ENCODE results near the gene AFAP1L1. TPM values are rescaled to one million over a fixed set of nuclear protein-coding genes. Genes with fewer than 3 reads are reported as not detected.

AFAP1L1 gene
- total and polyA plus RNA-seq, 2 of the 13 experiments (the other 11 are each of a cell fraction or from before 2014, with no cell fraction given): 0.38 to 1.0 TPM

DNA sequence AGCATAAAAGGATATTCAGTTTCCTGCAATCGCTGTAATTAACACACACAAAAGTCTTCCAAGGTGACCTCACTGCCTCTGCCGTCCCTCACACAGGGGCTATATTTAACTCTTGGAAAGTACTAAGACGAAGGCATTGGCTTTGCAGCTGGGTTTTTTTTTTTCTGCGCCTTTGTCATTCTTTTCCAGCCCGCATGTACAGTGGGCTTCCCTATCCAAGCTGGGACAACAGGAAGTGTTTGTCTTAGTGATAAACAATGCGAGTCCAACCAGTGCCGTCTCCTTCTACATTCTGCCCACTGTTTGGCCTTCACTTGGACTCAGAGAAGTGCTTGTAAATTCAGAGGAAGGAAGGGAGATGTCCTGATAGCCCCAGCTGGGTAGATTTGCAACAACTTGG lies 17.6 kb downstream of the AFAP1L1 start:
- TF ChIP-seq ZSCAN29 (CRISPR knock-in tag; conservative IDR thresholded peaks at IDR 0.05): no peak
- no peak for TF ChIP-seq TMF1 (CRISPR knock-in tag; IDR thresholded peaks at IDR 0.05; ENCODE audit: low read depth)
- no peak for TF ChIP-seq MAFF (IDR thresholded peaks at IDR 0.05; ENCODE audit: low read depth, low read length)
- TF ChIP-seq ZNF530 (CRISPR knock-in tag; IDR thresholded peaks at IDR 0.05; ENCODE audit: low read depth): no peak
- TF ChIP-seq, protein P1, sequence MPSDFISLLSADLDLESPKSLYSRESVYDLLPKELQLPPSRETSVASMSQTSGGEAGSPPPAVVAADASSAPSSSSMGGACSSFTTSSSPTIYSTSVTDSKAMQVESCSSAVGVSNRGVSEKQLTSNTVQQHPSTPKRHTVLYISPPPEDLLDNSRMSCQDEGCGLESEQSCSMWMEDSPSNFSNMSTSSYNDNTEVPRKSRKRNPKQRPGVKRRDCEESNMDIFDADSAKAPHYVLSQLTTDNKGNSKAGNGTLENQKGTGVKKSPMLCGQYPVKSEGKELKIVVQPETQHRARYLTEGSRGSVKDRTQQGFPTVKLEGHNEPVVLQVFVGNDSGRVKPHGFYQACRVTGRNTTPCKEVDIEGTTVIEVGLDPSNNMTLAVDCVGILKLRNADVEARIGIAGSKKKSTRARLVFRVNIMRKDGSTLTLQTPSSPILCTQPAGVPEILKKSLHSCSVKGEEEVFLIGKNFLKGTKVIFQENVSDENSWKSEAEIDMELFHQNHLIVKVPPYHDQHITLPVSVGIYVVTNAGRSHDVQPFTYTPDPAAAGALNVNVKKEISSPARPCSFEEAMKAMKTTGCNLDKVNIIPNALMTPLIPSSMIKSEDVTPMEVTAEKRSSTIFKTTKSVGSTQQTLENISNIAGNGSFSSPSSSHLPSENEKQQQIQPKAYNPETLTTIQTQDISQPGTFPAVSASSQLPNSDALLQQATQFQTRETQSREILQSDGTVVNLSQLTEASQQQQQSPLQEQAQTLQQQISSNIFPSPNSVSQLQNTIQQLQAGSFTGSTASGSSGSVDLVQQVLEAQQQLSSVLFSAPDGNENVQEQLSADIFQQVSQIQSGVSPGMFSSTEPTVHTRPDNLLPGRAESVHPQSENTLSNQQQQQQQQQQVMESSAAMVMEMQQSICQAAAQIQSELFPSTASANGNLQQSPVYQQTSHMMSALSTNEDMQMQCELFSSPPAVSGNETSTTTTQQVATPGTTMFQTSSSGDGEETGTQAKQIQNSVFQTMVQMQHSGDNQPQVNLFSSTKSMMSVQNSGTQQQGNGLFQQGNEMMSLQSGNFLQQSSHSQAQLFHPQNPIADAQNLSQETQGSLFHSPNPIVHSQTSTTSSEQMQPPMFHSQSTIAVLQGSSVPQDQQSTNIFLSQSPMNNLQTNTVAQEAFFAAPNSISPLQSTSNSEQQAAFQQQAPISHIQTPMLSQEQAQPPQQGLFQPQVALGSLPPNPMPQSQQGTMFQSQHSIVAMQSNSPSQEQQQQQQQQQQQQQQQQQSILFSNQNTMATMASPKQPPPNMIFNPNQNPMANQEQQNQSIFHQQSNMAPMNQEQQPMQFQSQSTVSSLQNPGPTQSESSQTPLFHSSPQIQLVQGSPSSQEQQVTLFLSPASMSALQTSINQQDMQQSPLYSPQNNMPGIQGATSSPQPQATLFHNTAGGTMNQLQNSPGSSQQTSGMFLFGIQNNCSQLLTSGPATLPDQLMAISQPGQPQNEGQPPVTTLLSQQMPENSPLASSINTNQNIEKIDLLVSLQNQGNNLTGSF (CRISPR knock-in tag; IDR thresholded peaks at IDR 0.05): no peak
- TF ChIP-seq ZNF354B (CRISPR knock-in tag; IDR thresholded peaks at IDR 0.05): no peak
- no peak for TF ChIP-seq ZNF138 (CRISPR knock-in tag; IDR thresholded peaks at IDR 0.05; ENCODE audit: low read depth)
- TF ChIP-seq CEBPB (IDR thresholded peaks at IDR 0.05; ENCODE audit: borderline replicate concordance, low read depth, low read length): no peak
- TF ChIP-seq ZNF20 (CRISPR knock-in tag; IDR thresholded peaks at IDR 0.05): no peak
- TF ChIP-seq, protein P2, sequence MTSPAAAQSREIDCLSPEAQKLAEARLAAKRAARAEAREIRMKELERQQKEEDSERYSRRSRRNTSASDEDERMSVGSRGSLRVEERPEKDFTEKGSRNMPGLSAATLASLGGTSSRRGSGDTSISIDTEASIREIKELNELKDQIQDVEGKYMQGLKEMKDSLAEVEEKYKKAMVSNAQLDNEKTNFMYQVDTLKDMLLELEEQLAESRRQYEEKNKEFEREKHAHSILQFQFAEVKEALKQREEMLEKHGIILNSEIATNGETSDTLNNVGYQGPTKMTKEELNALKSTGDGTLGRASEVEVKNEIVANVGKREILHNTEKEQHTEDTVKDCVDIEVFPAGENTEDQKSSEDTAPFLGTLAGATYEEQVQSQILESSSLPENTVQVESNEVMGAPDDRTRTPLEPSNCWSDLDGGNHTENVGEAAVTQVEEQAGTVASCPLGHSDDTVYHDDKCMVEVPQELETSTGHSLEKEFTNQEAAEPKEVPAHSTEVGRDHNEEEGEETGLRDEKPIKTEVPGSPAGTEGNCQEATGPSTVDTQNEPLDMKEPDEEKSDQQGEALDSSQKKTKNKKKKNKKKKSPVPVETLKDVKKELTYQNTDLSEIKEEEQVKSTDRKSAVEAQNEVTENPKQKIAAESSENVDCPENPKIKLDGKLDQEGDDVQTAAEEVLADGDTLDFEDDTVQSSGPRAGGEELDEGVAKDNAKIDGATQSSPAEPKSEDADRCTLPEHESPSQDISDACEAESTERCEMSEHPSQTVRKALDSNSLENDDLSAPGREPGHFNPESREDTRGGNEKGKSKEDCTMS (CRISPR knock-in tag; conservative IDR thresholded peaks at IDR 0.05): no peak
- no peak for TF ChIP-seq TBP (CRISPR knock-in tag; IDR thresholded peaks at IDR 0.05)
- TF ChIP-seq RCOR2 (CRISPR knock-in tag; IDR thresholded peaks at IDR 0.05): no peak
- no peak for TF ChIP-seq ZNF768 (CRISPR knock-in tag; IDR thresholded peaks at IDR 0.05)
- intact Hi-C loops (cut with micrococcal nuclease; ENCODE audit: unreplicated experiment) (no loop called here), in situ Hi-C loops (cut with HindIII; ENCODE audit: extremely low pct_ligation_motif_present, low pct_unique_long_range_greater_than_20kb) (no loop called here)
- no peak overlapping the region for H3K4me3 ChIP-seq (replicated peaks in 1 of 3; ENCODE audit: insufficient read depth in 1 of 3, low read depth in 2 of 3, low read length in 3 of 3)
- no peaks in the 10 kb centered on the region for H3K79me2 ChIP-seq (ENCODE audit: insufficient read depth, low read length)
- POLR2A ChIA-PET: no interaction called here
- 68% methylated on average over 7 of the region's 7 CpGs for WGBS (ENCODE audit: low lambda C conversion rate)
- H3K27me3 ChIP-seq (ENCODE audit: control insufficient read depth in 1 of 2, insufficient read depth in 2 of 2, low read length in 2 of 2): no peaks in the 10 kb centered on the region
- ATAC-seq (no peak), DNase-seq (ENCODE audit: low spot score) (no peak), FAIRE-seq (no peak)
- H3K36me3 ChIP-seq (replicated peaks in 1 of 2; ENCODE audit: control insufficient read depth in 1 of 2, insufficient read depth in 2 of 2, low read length in 2 of 2): no peaks in the 10 kb centered on the region
- H4K20me1 ChIP-seq (ENCODE audit: insufficient read depth, low read length): no peaks in the 10 kb centered on the region
- no peak overlapping the region for H3K9ac ChIP-seq (ENCODE audit: insufficient read depth, low read depth, low read length)
- no peak overlapping the region for H3K4me2 ChIP-seq (ENCODE audit: low read depth, low read length)
- CTCF ChIA-PET (ENCODE audit: low intra/inter-chr PET ratio, low total read pairs): no interaction called here
- no TSS peak for BruUV-seq (replicated peaks)
- H2AFZ ChIP-seq (ENCODE audit: low read length): no peak overlapping the region
- no peaks in the 10 kb centered on the region for H3K9me3 ChIP-seq (ENCODE audit: low read length)
- H3K4me1 ChIP-seq (ENCODE audit: insufficient read depth, low read length): no peaks in the 10 kb centered on the region
- H3K27ac ChIP-seq (ENCODE audit: extremely low read length, insufficient read depth, low read length): no peak overlapping the region

All from HepG2 (cell line).